ENCODE data around the gene RTN4RL1. TPM values are rescaled to one million over a fixed set of nuclear protein-coding genes. Genes with fewer than 3 reads are reported as not detected.
"Not testable (repeated sequence)": the region's sequence is repeated elsewhere in the genome, so short reads cannot be mapped to it uniquely, and the experiment has no call there.

Gene RTN4RL1
- total and polyA plus RNA-seq, 12 donors = 1.3 to 9.4 (median 6.1) TPM

DNA sequence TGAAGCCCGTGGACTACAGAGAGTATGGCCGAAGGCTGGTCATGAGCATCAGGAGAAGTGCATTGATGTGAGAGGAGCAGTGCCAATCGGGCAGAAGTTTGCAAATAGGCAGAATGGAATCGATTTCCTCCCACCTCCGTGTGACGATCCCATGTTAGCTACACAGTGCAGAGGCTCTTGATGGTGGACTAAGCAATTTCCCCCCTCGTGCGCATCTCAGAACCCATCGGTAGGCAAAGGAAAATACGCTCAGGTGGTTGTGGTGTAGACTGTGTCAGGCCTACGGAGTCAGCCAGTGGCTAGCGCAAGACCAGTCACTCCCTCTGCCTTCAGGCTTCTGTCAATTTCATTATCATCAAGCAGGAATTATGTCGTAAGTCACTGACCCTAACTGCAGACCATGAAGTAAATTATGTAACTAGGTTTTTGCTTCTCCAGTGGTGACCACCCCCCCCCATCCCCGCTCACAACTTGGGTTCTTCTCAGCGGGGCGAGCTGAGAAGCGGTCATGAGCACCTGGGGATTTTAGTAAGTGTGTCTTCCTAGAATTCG is 128.0 kb downstream of the RTN4RL1 start:
- peaks cover 0 to 63% of the 10 kb centered on the region in 2 donors for H3K36me3 ChIP-seq (replicated peaks in 1 of 2)
- no peaks in the 10 kb centered on the region for H3K4me1 ChIP-seq (replicated peaks in 1 of 2)
- no peak overlapping the region for H3K27ac ChIP-seq
- no peak overlapping the region for H3K4me3 ChIP-seq
- TF ChIP-seq POLR2A (IDR thresholded peaks at IDR 0.05) (no peak), CTCF (IDR thresholded peaks at IDR 0.05) (no peak)
- H3K27me3 ChIP-seq = no peaks in the 10 kb centered on the region
- no peaks in the 10 kb centered on the region for H3K9me3 ChIP-seq (replicated peaks in 1 of 3)
- intact Hi-C loops (cut with DNase I) = no loop called here
- DNase-seq = no peak
- 84 to 97% (median 95%) methylated on average over 15 to 18 of the region's 18 CpGs for WGBS, 4 donors

DNA sequence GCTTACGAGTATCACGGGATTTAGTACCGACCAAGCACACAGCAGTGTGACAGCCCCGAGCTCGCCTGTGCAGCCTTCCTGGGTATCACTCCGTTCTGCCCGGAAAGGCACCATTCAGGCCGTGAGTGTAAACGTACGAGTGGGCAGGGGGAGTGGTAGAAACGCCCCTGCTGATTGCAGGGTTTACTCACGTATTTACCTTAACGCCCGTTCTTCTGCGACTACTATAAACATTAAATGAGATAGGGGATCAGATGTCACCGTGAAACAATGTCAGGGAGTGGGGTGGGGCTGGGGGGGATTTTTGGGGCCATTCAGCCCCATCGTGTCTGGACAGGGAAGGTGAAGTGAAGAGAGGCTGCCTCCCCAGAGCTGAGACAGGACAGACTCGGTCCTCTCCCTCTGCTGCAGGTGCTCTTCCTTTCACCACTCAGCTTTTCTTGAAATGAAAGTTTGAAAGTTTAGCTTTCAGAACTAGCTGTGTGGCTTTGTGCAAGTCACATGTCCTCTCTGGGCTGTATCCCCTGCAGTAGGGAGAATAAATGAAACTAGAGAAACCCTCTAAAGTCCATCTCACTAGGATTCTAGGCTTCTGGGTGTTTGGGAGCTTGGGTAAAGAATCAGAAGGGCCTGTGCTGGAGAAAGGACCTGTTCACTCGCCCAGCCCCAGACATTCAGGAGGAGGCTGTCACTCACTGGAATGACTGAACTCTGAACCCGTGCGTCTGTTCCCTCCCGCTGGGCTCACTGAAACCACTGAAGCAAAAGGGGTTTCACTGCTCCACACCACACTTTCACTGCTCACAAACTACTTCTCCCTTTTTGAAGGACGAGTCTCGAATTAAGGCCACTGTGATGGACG is 128.7 kb downstream of the RTN4RL1 start:
- intact Hi-C loops (cut with DNase I) = no loop called here
- TF ChIP-seq POLR2A (IDR thresholded peaks at IDR 0.05) (no peak), CTCF (IDR thresholded peaks at IDR 0.05) (no peak)
- H3K4me3 ChIP-seq = no peak overlapping the region
- no peak overlapping the region for H3K27ac ChIP-seq
- H3K4me1 ChIP-seq (replicated peaks in 1 of 2) = no peaks in the 10 kb centered on the region
- H3K9me3 ChIP-seq (replicated peaks in 1 of 3) = no peaks in the 10 kb centered on the region
- DNase-seq = no peak
- H3K27me3 ChIP-seq = no peaks in the 10 kb centered on the region
- WGBS, 4 donors = 91 to 95% (median 92%) methylated on average over 25 of the region's 25 CpGs
- H3K36me3 ChIP-seq (replicated peaks in 1 of 2) = peaks cover 0 to 69% of the 10 kb centered on the region in 2 donors

GRCh38 chr17:1895479-1895878 is 129.7 kb downstream of the RTN4RL1 start:
- intact Hi-C loops (cut with DNase I); H3K9me3 ChIP-seq (replicated peaks in 1 of 3); H3K4me1 ChIP-seq (replicated peaks in 1 of 2); H3K27me3 ChIP-seq; H3K4me3 ChIP-seq; DNase-seq; H3K27ac ChIP-seq: not testable (repeated sequence)
- WGBS, 4 donors = 91 to 100% (median 93%) methylated on average over 11 of the region's 11 CpGs
- peaks cover 0 to 74% of the 10 kb centered on the region in 2 donors for H3K36me3 ChIP-seq (replicated peaks in 1 of 2)

- intact Hi-C loops (cut with DNase I) = no loop called here
- Histone ChIP-seq H3K4me3 (no peak overlapping the region), H3K9me3 (replicated peaks in 1 of 3) (no peaks in the 10 kb centered on the region), H3K27me3 (no peaks in the 10 kb centered on the region), H3K36me3 (replicated peaks in 1 of 2) (peaks cover 0 to 80% of the 10 kb centered on the region in 2 donors), H3K27ac (no peak overlapping the region), H3K4me1 (replicated peaks in 1 of 2) (no peaks in the 10 kb centered on the region)
- no peak for DNase-seq
- TF ChIP-seq POLR2A (IDR thresholded peaks at IDR 0.05) = no peak
- TF ChIP-seq CTCF (IDR thresholded peaks at IDR 0.05) = no peak
- 94 to 96% (median 95%) methylated on average over 7 of the region's 7 CpGs for WGBS, 4 donors
Measured at GRCh38 chr17:1894753-1895339, 130.3 kb downstream of the RTN4RL1 start.
